Urothelium cell line (cell line): ENCODE results near the gene SLC25A17.
"Not testable (repeated sequence)": the region's sequence is repeated elsewhere in the genome, so short reads cannot be mapped to it uniquely, and the experiment has no call there.

ENCODE experiments used
- DNase-seq: peaks from one replicate; pipeline ENCODE4 v3.0.0; 2011; ENCODE audit warnings: low spot score, mixed read lengths
- FAIRE-seq: peaks from 2 replicates; lab custom pipeline; 2011; peaks lifted over from hg19 to GRCh38; lab: Jason Lieb, UNC

The SLC25A17 gene

DNA sequence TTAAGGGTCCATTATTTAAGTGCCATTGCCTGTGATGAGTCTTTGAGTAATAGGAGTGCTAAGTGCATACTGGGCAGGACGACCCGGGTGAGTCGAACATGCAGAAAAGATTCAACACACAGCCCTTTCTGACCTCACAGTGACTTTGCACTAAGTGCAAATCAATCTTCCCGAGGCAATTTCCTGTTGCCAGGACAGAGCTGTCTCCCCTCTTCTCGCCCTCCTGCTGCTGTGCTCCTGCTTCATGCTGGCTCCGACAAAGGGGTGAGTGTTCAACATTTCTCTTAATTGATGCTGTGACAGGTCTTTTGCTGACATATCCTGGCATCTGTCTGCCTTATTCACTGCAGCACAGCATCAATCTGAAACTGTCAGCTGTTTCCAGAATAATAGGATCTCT lies 97.9 kb downstream of the SLC25A17 start:
- DNase-seq, result no peak

DNA sequence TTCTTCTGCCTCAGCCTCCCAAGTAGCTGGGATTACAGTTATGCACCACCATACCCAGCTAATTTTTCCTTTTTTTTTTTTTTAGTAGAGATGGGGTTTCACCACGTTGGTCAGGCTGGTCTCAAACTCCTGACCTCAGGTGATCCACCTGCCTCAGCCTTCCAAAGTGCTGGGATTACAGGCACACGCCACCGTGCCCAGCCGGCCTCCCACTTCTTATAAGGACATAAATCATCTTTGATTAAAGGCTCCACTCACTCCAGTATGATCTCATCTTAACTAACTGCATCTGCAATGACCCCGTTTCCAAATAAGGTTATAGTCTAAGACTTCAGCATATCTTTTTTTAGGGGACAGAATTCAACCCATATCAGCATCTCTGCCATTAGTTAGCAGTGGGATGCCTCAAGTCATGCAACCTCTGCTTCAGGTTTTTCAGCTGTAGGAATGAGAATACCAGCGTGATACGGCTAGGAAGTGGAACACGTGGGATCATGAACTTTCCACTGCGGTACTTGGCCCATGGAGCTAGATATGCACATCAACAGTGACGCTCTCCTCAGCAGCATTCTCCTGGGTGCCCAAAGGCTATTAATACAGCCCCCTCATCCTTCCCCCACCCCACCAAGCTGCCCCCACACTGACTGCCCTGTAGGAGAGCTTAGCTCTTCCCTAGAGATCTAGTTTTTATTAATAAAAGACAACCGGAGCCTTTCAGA lies 98.4 kb downstream of the SLC25A17 start:
- DNase-seq, result no peak
- peak; percentile 70 for FAIRE-seq

More for the DNA sequence above, 97.9 kb downstream of the SLC25A17 start:
- no peak for FAIRE-seq

DNA sequence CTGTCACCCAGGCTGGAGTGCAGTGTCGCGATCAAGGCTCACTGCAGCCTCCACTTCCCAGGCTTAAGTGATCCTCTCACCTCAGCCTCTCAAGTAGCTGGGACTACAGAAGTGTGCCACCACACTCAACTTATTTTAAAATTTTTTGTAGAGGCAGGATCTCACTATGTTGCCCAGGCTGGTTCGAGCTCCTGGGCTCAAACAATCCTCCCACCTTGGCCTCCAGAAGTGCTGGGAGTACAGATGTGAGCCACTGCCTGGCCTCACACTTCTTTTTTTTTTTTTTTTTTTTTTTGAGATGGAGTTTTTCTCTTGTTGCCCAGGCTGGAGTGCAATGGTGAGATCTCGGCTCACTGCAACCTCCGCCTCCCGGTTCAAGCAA lies 99.0 kb downstream of the SLC25A17 start:
- not testable (repeated sequence) for FAIRE-seq, DNase-seq
